ENCODE results near the gene TWIST2.

Gene TWIST2

DNA sequence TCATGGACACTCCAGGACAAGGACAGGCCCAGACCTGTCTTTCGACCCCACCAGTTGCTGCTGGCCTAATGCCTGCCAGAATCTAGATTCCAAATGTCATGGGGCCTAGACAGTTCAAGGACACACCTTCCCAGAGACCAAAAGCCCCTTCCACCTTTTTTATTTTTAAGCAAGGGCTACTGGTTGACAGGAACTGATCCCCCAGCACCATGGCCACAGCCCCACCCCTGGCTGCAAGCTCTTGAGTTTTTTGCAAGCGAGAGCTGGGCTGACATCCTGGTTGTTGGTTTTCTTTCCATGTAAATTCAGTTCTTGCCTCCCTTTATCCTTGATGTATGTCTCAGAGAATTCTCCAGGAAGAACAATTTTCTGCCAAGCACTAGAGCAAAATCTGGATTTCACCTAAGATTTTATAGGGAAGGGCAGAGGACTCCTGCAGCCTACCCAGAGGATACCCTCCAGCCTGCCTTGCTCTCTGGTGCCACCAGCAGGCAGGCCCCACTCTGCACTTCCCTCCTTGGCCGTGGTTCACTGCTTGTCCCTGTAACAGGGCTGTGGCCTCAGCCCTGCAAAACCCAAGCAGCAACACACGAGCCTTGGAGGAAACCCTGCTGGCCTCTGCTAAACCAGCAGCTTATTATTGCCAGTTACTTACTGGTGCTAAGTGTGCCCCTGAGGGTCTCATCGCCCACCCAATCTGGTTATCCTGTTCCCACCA is 97.7 kb downstream of the TWIST2 start:
- FAIRE-seq (no peak), DNase-seq (ENCODE audit: insufficient read length, low spot score) (no peak)
- TF ChIP-seq POLR2A (IDR thresholded peaks at IDR 0.05; ENCODE audit: low read depth, low read length) = no peak

DNA sequence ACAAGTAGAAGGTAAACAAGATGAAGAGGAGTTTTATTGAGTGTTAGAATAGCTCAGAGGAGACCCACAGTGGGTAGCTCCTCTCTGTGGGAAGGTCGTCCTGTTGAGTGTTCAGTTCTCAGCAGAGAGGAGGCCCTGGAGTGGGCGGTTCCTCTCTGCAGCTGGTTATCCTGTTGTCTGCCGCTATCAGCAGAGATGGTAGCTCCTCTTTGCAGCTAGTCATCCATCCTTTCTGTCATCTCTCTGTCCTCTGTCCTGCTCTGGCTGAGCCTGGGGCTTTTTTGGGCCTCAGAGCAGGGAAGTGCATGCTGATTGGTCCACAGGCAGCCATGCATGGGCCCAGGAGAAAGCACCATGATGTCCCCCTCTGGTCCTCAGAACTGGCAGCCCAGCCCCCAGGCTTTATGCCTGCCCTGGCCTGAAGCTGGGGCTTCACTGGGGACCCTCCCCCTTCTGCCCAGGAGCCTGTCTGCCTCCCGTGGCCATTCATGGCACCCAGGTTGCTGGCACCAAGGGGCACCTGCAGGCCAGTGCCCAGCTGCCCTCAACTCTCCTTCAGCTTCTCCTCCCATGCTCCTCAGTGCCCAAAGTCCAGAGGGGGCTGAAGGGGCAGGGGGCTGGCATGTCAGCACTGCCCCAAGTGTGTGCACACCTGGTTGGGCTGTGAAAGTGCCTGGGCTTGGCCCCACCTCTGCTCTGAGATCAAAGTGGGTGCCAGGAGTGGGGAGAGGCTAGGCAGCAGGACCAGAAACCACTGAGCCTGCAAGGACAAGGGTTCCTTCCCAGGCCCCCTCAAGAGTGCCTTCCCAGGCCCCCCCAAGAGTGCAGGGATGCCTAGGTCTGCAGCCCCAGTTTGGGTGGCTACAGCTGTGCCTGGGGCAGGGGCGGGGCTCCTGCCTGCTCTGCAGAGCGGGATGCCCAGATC is 98.7 kb downstream of the TWIST2 start:
- FAIRE-seq (no peak), DNase-seq (ENCODE audit: insufficient read length, low spot score) (no peak)
- TF ChIP-seq POLR2A (IDR thresholded peaks at IDR 0.05; ENCODE audit: low read depth, low read length) (no peak), PAX5 (IDR thresholded peaks at IDR 0.05; ENCODE audit: insufficient read depth, low read length, severe bottlenecking) (no peak), POLR2AphosphoS5 (IDR thresholded peaks at IDR 0.05; ENCODE audit: low read depth, low read length) (no peak), TAF1 (IDR thresholded peaks at IDR 0.05; ENCODE audit: low read depth, low read length) (no peak), POU2F2 (IDR thresholded peaks at IDR 0.05; ENCODE audit: low read depth, low read length) (no peak), SPI1 (IDR thresholded peaks at IDR 0.05; ENCODE audit: low read depth, low read length) (no peak)

DNA sequence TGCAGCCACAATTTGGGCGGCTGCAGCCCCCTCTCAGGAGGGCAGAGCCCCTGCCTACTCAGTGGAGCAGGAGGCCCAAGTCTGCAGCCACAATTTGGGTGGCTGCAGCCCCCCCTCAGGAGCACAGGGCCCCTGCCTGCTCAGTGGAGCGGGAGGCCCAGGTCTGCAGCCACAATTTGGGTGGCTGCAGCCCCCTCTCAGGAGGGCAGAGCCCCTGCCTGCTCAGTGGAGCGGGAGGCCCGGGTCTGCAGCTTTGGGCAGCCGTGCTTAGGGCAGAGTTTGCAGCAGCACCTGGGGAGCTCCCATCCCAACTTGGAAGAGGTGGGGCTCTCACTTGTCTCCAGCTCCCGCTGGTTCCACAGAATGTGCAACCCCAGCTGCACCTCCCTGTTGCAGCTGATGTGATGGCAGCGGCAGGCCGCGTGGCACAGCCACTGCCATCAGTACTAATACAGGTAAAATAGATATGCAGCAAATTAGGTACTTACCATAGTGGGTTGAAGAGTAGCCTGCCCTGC is 99.4 kb downstream of the TWIST2 start:
- no peak for TF ChIP-seq PAX5 (IDR thresholded peaks at IDR 0.05; ENCODE audit: insufficient read depth, low read length, severe bottlenecking)
- no peak for TF ChIP-seq POU2F2 (IDR thresholded peaks at IDR 0.05; ENCODE audit: low read depth, low read length)
- no peak for TF ChIP-seq SPI1 (IDR thresholded peaks at IDR 0.05; ENCODE audit: low read depth, low read length)
- TF ChIP-seq POLR2AphosphoS5 (IDR thresholded peaks at IDR 0.05; ENCODE audit: low read depth, low read length) = no peak
- DNase-seq (ENCODE audit: insufficient read length, low spot score) = no peak
- no peak for FAIRE-seq

GRCh38 chr2:238947920-238948710 is 100.2 kb downstream of the TWIST2 start:
- DNase-seq (ENCODE audit: insufficient read length, low spot score) (no peak), FAIRE-seq (no peak)
- no peak for TF ChIP-seq POLR2AphosphoS5 (IDR thresholded peaks at IDR 0.05; ENCODE audit: low read depth, low read length)
- TF ChIP-seq SPI1 (IDR thresholded peaks at IDR 0.05; ENCODE audit: low read depth, low read length) = peak; percentile 69

- FAIRE-seq = no peak
- TF ChIP-seq PAX5 (IDR thresholded peaks at IDR 0.05; ENCODE audit: insufficient read depth, low read length, severe bottlenecking) = no peak
- no peak for TF ChIP-seq TAF1 (IDR thresholded peaks at IDR 0.05; ENCODE audit: low read depth, low read length)
- TF ChIP-seq SPI1 (IDR thresholded peaks at IDR 0.05; ENCODE audit: low read depth, low read length) = no peak
- no peak for TF ChIP-seq POLR2A (IDR thresholded peaks at IDR 0.05; ENCODE audit: low read depth, low read length)
- TF ChIP-seq POU2F2 (IDR thresholded peaks at IDR 0.05; ENCODE audit: low read depth, low read length) = no peak
- TF ChIP-seq POLR2AphosphoS5 (IDR thresholded peaks at IDR 0.05; ENCODE audit: low read depth, low read length) = no peak
- no peak for DNase-seq (ENCODE audit: insufficient read length, low spot score)
Observed at GRCh38 chr2:238948765-238949641, 101.1 kb downstream of the TWIST2 start.

DNA sequence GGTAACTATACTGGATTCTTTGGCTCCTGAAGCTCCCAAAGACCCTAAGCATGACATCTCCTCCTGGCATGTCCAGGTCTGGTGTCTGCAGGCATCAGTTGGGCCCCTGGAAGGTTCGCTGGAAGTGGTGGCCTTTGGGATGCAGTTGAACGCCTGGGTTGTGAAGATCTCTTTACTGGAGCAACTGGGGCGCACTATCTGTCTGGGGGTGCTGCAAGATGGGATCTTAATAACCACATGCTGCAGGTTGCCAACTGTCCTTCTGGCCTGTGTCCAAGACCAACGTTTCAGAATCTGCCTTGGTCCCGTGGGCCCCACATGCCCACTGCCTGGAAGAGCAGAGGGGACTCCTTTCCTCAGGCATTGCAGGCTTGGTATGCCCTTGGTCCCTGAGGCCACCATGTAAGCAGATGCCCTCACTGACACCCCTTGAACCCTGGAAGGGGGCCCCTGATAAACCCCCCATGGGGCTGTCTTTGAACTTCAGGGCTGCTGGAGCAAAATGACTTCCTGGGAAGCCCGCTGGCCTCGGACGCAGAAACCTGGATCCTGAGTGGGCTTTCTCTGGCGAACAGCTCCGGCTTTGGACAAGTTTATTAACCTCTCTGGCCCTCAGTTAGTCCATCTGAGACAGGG is 101.9 kb downstream of the TWIST2 start:
- no peak for DNase-seq (ENCODE audit: insufficient read length, low spot score)
- TF ChIP-seq SPI1 (IDR thresholded peaks at IDR 0.05; ENCODE audit: low read depth, low read length) (no peak), POU2F2 (IDR thresholded peaks at IDR 0.05; ENCODE audit: low read depth, low read length) (no peak), TAF1 (IDR thresholded peaks at IDR 0.05; ENCODE audit: low read depth, low read length) (no peak), PAX5 (IDR thresholded peaks at IDR 0.05; ENCODE audit: insufficient read depth, low read length, severe bottlenecking) (no peak), POLR2AphosphoS5 (IDR thresholded peaks at IDR 0.05; ENCODE audit: low read depth, low read length) (no peak), POLR2A (IDR thresholded peaks at IDR 0.05; ENCODE audit: low read depth, low read length) (no peak)
- no peak for FAIRE-seq

- TF ChIP-seq PAX5 (IDR thresholded peaks at IDR 0.05; ENCODE audit: insufficient read depth, low read length, severe bottlenecking) (no peak), POLR2AphosphoS5 (IDR thresholded peaks at IDR 0.05; ENCODE audit: low read depth, low read length) (no peak), TAF1 (IDR thresholded peaks at IDR 0.05; ENCODE audit: low read depth, low read length) (no peak), SPI1 (IDR thresholded peaks at IDR 0.05; ENCODE audit: low read depth, low read length) (no peak), POU2F2 (IDR thresholded peaks at IDR 0.05; ENCODE audit: low read depth, low read length) (no peak), POLR2A (IDR thresholded peaks at IDR 0.05; ENCODE audit: low read depth, low read length) (no peak)
- no peak for DNase-seq (ENCODE audit: insufficient read length, low spot score)
- FAIRE-seq = no peak
Observed at GRCh38 chr2:238950551-238950950, 102.7 kb downstream of the TWIST2 start.

DNA sequence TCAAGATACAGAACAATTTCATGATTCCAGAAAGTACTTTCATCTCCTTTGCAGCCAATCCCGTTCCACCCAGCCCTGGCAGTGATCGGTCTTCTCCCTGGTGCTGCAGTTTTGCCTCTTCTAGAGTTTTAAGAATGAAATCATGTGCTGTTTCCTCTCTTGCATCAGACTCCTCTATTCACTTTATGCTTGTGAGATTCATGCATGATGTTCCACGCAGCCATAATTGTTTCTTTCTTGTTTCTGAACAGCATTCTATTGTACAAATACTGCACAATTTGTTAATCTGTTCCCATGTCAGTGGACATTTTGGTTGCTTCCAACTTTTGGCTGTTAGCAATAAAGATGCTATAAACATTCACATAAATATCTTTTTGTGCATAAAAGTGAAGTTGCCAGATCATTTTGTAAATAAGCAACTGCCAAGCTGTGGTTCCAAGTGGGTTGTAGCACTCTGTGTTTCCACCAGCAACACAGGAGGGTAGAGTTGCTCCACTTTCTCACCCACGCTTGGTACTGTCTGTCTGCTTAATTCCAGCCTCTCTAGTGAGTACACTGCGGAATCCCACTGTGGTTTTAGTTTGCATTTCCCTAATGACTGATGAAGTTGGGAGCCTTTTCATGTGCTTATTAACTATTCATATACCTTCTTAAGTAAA is 104.5 kb downstream of the TWIST2 start:
- FAIRE-seq = no peak
- TF ChIP-seq POLR2A (IDR thresholded peaks at IDR 0.05; ENCODE audit: low read depth, low read length) = no peak
- no peak for TF ChIP-seq TAF1 (IDR thresholded peaks at IDR 0.05; ENCODE audit: low read depth, low read length)
- TF ChIP-seq SPI1 (IDR thresholded peaks at IDR 0.05; ENCODE audit: low read depth, low read length) = no peak
- no peak for TF ChIP-seq PAX5 (IDR thresholded peaks at IDR 0.05; ENCODE audit: insufficient read depth, low read length, severe bottlenecking)
- DNase-seq (ENCODE audit: insufficient read length, low spot score) = no peak

All from GM12891 (cell line).